Stimulated activated naive CD4-positive, alpha-beta T cell (primary cell): ENCODE results near the gene SEMG2.

Source experiments
- DNase-seq, 6 experiments: peaks; one replicate each; lab custom pipeline; 2025; lab: John Stamatoyannopoulos, UW

Gene SEMG2

GRCh38 chr20:45230631-45231030 is 9.5 kb downstream of the SEMG2 start:
- no peak for DNase-seq

- no peak for DNase-seq
Observed at GRCh38 chr20:45235995-45236394, 14.8 kb downstream of the SEMG2 start.

DNA sequence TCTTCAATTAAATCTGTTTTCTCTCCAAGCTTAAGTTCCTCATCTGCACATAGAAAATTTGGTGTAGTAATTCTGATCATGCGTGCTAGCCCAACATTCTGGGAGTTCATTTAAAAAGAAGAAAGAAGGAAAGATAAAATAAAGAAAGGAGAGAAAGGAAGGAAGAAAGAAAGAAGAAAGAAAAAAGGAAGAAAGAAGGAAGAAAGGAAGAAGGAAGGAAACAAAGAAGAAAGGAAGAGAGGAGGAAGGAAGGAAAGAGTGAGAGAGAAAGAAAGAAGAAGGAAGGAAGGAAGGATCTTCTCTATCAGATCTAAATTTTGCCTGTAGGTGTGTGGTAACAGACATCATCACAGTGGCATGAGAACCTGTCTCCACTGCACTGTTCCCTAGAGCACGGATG is 17.0 kb downstream of the SEMG2 start:
- no peak for DNase-seq

DNA sequence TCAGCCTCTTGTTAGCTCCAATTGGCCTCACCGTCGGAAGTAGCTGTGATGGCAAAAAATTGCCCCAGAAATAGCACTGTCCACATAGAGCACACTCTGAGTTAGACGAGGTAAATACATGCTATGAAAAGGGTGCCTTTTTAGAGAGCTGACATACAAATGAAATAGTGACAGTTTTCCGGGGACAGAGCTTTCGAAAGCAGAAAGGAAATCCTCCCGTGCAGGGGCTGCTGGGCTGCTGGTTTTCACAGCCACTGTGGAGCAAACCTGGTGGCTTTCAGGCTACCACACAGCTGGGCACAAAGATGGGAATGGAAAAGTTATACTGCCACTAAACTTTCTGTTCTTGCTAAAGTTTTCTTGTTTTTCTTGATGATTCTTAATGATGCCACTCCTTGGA is 24.9 kb downstream of the SEMG2 start:
- DNase-seq: no peak

- DNase-seq: no peak
Observed at GRCh38 chr20:45247865-45248264, 26.7 kb downstream of the SEMG2 start.

GRCh38 chr20:45248609-45249008 is 27.4 kb downstream of the SEMG2 start:
- no peak for DNase-seq

DNA sequence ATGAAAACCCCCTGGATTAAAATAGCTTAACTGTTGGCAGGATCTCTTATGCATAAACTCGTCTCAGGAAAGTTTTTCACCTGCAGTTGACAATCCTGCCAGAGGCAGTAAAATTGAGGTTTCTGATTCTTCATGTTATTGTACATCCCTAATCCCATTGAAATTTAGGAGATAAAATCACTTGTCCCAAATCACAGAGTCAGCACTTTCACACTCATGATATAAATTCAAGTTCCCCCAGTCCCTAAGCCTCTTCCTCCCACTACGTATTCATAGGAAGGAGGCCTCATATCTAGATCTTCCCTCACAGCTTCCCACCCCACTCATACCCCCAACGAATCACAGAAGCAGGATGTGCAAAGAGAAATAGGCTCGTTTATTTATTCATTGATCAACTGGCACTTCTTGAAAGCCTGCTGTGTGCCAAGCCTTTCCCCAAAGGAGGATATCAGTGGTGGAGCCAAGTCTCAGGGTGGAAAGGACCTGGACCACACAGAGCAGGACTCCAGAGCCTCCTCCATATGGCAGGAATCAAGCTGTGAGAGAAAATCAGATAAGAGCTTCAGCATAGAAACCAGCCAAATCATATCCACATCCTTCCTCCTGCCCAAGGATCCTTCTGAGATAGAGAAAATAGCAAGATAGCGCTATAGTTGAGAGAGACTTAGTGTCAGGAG is 30.8 kb downstream of the SEMG2 start:
- DNase-seq: no peak

DNA sequence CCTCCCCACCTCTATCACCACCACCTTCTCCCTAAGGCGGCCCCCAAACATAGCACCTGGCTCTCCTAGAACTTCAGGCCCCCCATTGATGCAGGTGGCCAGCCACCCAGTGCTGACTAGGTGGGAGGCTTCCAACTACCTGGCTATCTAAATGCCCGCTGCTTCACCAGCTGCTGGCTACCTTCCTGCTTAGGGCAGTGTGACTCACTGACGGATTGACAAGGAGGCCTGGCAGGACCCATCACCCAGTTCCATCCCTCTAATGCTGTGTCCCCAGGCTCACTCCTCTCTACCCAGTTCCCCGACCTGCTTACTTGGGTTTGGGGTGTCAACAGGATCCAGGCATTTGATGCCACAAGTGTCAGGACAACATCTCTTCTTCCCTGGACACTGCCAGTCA is 32.1 kb downstream of the SEMG2 start:
- DNase-seq: no peak

DNA sequence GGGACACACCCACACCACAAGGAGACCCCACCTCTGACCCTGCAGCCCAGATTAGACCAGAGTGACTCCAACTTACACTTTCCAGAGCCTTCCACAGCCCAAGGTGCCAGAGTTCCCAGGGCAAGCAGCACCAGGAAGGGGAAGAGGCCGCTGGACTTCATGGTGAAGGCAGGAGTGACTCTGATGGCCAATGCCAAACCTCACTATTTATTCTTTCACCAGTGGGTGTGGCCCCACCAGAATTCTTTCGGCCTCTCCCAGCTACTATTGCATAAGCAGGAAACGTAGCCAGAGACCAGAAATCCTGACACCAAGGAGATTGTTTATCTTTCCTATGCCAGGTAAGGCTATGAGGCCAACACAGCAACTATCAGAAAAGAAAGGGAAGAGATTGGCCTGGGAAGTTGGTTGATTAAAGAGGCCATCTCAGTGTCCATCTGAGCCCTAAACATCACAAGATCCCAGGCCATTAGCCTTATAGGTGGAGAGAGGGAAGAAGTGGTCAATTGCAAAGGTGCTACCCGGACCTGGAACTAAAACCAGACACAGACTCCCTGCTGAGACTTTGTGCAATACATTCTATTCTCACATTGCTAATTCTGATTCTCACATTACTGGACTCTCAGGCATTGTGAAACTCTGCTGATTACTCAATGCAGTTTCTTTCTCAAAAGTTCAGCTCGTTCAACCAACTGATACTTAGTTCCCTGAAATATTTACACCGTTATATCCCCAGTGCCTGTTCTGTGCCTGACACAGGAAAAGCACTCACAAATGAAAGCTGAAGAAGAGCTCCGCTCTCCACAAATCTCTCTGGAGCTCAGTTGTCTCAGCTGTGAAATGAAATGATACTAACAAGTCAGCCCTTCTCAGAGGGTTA is 33.5 kb downstream of the SEMG2 start, which contains the start of gene SLPI:
Gene SLPI, minus strand, starts transcription at position 182 of the 880 bp plus-strand sequence. Its CDS starts 21 bp downstream, at position 161.
- no peak for DNase-seq

DNA sequence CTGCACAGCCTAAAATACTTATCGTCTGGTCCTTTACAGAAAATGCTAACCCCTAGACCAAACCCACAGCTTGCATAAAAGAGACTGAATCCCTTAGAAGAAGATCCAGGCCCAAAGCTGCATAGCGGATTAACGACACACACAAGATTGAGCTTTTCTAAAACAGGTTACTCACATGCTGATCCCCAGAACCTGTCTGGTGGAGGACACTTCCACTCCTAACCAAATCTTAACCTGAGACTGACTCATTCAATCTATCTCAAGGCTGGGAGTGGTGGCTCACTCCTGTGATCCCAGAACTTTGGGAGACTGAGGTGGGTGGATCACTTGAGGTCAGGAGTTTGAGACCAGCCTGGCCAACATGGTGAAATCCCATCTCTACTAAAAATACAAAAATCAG is 36.0 kb downstream of the SEMG2 start:
- no peak for DNase-seq

- DNase-seq: no peak
Observed at GRCh38 chr20:45257711-45258110, 36.5 kb downstream of the SEMG2 start.

GRCh38 chr20:45258259-45258658 is 37.1 kb downstream of the SEMG2 start:
- no peak for DNase-seq

GRCh38 chr20:45258664-45259063 is 37.5 kb downstream of the SEMG2 start:
- DNase-seq: no peak

GRCh38 chr20:45263556-45264266 is 42.5 kb downstream of the SEMG2 start:
- DNase-seq: no peak

- DNase-seq: no peak
Observed at GRCh38 chr20:45266977-45267376, 45.8 kb downstream of the SEMG2 start.

- no peak for DNase-seq
Observed at GRCh38 chr20:45268531-45268930, 47.4 kb downstream of the SEMG2 start.

DNA sequence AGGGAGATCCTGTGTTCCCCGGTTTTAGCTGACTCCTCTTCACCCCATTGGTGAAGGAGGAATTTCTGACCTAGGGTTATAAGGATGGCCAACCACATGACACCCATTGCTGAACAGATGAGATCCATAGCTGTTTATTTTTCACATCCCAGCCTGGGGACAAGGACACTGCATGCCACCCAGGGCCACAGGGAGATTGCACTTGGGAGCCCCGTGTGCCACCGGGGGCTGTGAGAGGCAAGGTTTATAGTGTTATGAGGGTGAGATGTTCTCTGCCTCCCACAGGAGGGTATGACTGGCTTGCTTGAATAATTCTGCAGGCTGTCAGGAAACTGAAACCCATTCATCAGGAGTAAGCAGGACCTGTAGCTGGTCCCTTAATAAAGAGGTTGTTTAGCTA is 47.9 kb downstream of the SEMG2 start:
- no peak for DNase-seq

- DNase-seq: no peak
Observed at GRCh38 chr20:45269754-45270270, 48.6 kb downstream of the SEMG2 start.
